VCaP (cell line): ENCODE results near the gene NUP62.

ENCODE experiments used
- H3K27ac ChIP-seq: fragments of 450-650 bp; 2 replicates; pipeline ENCODE4 v1.5.1; 2017
- CTCF ChIP-seq: fragments of 450-650 bp; conservative IDR thresholded peaks from 2 replicates; pipeline ENCODE4 v1.5.1; 2017; ENCODE audit warnings: mild to moderate bottlenecking, moderate library complexity

Gene NUP62

GRCh38 chr19:49912965-49913685 lies 16.2 kb downstream of the NUP62 start:
- no peak overlapping the region for H3K27ac ChIP-seq

DNA sequence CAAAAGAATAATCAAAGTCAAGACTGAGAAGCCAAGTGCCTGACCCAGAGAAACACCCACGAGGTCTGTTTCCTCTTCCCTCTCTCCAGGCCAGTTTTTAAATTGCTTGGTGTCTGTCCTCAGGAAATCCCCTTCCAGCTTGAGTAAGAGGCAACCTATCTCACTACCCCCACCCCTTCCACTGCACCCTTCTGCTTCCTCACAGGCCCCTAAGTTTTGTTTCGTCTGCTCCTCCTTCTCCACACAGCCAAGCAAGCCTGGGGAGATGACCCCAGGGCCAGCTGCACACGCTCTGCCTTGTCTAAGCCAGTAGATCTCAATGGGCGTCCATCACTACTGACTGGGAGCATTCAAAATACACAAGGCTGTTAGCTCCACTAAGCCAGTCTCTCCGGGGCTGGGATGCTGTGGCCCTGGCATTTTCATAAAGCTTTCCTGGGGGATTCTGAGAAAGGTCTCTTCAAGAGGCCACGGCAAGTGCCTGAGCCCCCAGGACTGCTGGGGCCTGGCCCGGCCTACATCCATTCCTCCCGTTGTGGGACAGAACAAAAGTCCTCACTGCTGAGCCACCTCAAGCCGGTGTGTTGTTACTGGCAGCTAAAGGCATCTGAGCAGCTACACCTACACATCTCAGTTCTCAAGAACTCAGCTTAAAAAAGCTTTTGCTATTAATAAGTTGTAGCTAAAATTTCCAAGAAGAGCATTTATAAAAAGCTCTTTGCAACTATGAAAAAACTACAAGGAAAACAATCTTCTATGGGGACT lies 17.7 kb downstream of the NUP62 start:
- TF ChIP-seq CTCF: no peak
- H3K27ac ChIP-seq: no peak overlapping the region

More at GRCh38 chr19:49912965-49913685, 16.2 kb downstream of the NUP62 start:
- TF ChIP-seq CTCF: no peak

DNA sequence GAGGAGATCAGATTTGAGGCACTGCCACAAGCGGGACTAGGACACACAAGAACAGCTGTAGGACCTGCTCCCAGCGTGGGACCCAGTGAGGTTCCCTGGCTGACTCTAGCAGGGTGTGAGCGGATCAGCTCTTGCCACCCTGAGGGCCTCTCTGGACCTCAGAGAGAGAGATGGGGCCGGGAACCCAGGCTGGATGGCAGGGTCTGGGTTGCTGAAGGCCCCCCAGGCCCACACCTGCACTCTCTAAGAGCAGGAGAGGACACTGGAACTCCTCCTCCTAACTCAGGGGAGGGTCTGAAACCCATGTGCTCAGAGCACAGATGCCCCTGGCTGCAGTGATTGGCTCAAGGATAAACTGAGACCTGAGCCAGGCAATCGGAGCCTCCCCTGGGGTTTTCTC lies 19.1 kb downstream of the NUP62 start:
- TF ChIP-seq CTCF: no peak
- H3K27ac ChIP-seq: no peak overlapping the region

DNA sequence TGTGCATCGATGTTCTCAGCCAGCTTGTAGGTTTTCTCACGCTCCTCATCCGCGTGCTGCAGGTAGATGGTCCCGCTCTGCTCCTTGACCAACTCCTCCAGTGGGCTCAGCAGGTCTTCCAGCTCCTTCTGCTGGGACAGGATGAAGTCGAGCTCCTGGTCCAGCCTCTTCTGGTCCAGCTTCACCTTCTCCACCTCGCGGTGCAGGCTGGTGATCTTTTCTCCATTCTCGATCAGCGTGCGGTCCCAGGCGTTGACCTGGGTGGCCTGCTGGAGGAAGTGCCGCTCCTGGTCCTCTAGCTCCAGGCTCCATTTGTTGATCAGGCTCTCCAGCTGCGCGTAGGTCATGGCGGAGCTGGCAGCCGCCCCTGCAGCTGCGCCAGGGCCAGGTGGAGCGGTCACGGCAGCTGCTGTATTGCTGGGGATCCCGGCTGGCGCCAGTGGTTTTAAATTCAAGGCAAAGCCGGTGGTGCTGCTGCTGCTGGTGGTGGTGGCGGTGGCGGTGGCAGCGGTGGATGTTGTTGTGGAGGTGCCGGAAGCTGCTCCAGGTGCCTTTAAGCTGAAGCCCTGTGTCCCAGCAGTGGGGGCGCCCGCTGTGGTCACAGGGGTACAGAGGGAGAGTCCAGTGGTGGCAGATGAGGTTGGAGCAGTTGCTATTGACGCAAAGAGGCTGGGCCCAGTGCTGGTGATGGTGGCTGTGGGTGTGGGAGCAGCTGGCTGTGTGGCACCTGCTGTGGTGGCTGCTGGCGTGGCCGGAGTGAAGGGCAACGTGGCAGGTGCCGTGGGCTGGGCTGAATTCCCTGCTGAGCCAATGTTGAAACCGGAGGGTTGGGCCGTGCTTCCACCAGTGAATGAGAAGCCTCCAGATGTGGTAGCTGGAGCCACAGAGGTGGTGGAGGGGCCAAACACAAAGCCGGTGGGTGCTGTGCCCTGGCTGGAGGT lies 20.6 kb downstream of the NUP62 start:
- H3K27ac ChIP-seq: no peak overlapping the region
- no peak for TF ChIP-seq CTCF

DNA sequence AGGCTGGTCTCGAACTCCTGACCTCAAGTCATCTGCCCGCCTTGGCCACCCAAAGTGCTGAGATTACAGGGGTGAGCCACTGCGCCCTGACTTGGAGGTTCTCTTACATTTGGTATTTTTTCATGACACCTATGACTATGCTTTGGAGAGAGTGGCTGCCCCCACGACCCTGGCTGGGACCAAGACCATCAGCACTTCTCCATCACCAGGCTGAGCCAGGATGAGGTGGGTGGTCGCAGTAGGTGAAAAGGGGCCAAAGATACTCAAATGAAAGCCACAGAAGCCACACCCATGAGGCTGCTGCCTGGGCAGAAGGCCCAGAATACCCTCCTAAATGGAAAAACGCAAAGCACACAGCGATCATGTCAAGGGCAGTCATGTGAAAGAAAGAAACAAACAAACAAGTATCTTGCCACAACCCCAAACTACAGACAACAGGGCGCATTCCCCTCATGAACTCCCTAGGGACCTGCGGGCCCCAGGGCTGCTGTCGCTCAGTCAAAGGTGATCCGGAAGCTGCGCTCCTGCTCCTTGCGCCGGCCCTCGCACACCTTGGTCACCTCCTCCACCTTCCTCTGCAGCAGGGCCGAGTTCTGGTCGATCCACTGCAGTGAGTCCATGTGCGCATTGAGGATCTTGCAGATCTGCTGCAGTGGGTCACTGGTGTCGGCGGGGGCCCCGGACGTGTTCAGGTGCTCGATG lies 21.4 kb downstream of the NUP62 start:
- TF ChIP-seq CTCF: no peak

DNA sequence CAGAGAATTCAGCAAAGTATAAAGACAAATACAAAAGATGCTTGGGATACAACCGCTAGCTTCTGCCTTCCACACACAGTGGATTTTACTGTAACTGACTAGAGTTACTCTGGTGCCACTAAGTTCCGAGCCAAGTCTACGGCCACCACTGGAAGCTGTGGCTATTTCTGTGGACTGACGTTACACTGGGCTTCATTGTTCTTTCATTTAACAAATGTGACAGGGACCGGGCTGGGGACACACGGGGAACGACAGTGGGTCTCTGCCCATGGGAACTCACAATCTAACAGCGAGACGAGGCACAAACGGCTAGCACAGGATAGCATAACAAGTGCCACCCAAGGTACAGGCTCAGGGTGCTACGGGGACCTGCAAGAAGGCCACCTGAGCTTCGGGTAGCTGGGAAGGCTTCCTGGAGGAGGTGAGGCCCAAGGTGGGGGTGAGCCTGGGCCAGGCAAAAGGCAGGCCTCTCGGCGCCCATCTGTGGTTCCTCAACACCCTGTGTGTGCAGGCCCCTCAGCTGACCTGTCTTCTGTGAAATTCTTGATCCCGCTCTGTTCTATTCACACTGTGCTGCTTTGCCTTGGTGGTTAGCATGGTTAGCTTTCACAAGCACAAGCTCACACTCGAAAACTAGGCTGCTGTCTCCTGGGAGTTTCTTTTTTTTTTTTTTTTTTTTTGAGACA lies 22.3 kb downstream of the NUP62 start:
- H3K27ac ChIP-seq: no peak overlapping the region
- no peak for TF ChIP-seq CTCF

More for the DNA sequence above, 21.4 kb downstream of the NUP62 start:
- H3K27ac ChIP-seq: no peak overlapping the region
